A549 (cell line): ENCODE measurements around the gene NKD1.

Source experiments
- BHLHE40 ChIP-seq: IDR thresholded peaks from 2 replicates; pipeline ENCODE4 v1.6.1; 2012; ENCODE audit warnings: low read depth, low read length, inconsistent platforms
- CHD4 ChIP-seq: fragments of 200-600 bp; sonication (generic); IDR thresholded peaks from 2 replicates; pipeline ENCODE4 v1.6.1; 2016; ENCODE audit warnings: antibody characterized with exemption, mild to moderate bottlenecking, borderline replicate concordance
- CTCF ChIP-seq: fragments of >200 bp; sonication (Bioruptor Twin); formaldehyde crosslinking; IDR thresholded peaks from 3 replicates; pipeline ENCODE4 v1.5.1; 2016
- HDAC2 ChIP-seq: fragments of 200-600 bp; sonication (generic); IDR thresholded peaks from 2 replicates; pipeline ENCODE4 v1.6.1; 2016
- HEYL ChIP-seq: fragments of 250-450 bp; sonication (Bioruptor Pico); IDR thresholded peaks from 2 replicates; pipeline ENCODE4 v1.8.0; 2021; ENCODE audit warnings: mild to moderate bottlenecking, moderate library complexity
- KDM1A ChIP-seq: fragments of 200-600 bp; sonication (generic); IDR thresholded peaks from 2 replicates; pipeline ENCODE4 v1.6.1; 2016; ENCODE audit warnings: low read depth, mild to moderate bottlenecking
- MAX ChIP-seq: IDR thresholded peaks from 2 replicates; pipeline ENCODE4 v1.6.1; 2012
- MAZ ChIP-seq: fragments of 150-350 bp; IDR thresholded peaks from 2 replicates; pipeline ENCODE4 v1.6.1; 2014; ENCODE audit warnings: antibody characterized with exemption, low read depth, low read length, borderline replicate concordance
- POLR2A ChIP-seq: IDR thresholded peaks from 2 replicates; pipeline ENCODE4 v1.6.1; 2012; ENCODE audit warnings: mild to moderate bottlenecking, low read length
- REST ChIP-seq: fragments of 200-600 bp; sonication (generic); IDR thresholded peaks from 2 replicates; pipeline ENCODE4 v1.6.1; 2016; ENCODE audit warnings: antibody characterized with exemption, mild to moderate bottlenecking, moderate library complexity
- RFX5 ChIP-seq: fragments of 450-650 bp; IDR thresholded peaks from 2 replicates; pipeline ENCODE4 v1.7.1; 2014; ENCODE audit warnings: antibody characterized with exemption, mild to moderate bottlenecking, moderate library complexity
- USF2 ChIP-seq: fragments of 450-650 bp; IDR thresholded peaks from 2 replicates; pipeline ENCODE4 v1.6.1; 2014; ENCODE audit warnings: antibody characterized with exemption

- TF ChIP-seq RFX5: no peak
- TF ChIP-seq CTCF: no peak
- TF ChIP-seq KDM1A: no peak
- TF ChIP-seq HDAC2: no peak
- no peak for TF ChIP-seq POLR2A
- no peak for TF ChIP-seq HEYL (CRISPR knock-in tag)
- no peak for TF ChIP-seq BHLHE40
- TF ChIP-seq MAX: no peak
- no peak for TF ChIP-seq MAZ
- no peak for TF ChIP-seq USF2
- no peak for TF ChIP-seq REST
- TF ChIP-seq CHD4: no peak
These were observed 7.9 kb downstream of the NKD1 start for GRCh38 chr16:50555952-50556673.
